Measurements from ENCODE around the gene ARHGAP26.

- no peak for TF ChIP-seq GABPA (IDR thresholded peaks at IDR 0.05 in 1 of 2, conservative IDR thresholded peaks at IDR 0.05 in 1 of 2)
- TF ChIP-seq REST (IDR thresholded peaks at IDR 0.05), result no peak
- TF ChIP-seq FOXA1 (IDR thresholded peaks at IDR 0.05), result no peak
- TF ChIP-seq RAD21 (IDR thresholded peaks at IDR 0.05), result no peak
- no peak for TF ChIP-seq CTCF (IDR thresholded peaks at IDR 0.05; ENCODE audit: low read depth, low read length, missing input control)
- TF ChIP-seq, protein P1, sequence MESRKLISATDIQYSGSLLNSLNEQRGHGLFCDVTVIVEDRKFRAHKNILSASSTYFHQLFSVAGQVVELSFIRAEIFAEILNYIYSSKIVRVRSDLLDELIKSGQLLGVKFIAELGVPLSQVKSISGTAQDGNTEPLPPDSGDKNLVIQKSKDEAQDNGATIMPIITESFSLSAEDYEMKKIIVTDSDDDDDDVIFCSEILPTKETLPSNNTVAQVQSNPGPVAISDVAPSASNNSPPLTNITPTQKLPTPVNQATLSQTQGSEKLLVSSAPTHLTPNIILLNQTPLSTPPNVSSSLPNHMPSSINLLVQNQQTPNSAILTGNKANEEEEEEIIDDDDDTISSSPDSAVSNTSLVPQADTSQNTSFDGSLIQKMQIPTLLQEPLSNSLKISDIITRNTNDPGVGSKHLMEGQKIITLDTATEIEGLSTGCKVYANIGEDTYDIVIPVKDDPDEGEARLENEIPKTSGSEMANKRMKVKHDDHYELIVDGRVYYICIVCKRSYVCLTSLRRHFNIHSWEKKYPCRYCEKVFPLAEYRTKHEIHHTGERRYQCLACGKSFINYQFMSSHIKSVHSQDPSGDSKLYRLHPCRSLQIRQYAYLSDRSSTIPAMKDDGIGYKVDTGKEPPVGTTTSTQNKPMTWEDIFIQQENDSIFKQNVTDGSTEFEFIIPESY (IDR thresholded peaks at IDR 0.05), result no peak
- TF ChIP-seq MAX (IDR thresholded peaks at IDR 0.05), result no peak
- no peak for TF ChIP-seq ATF3 (IDR thresholded peaks at IDR 0.05)
- TF ChIP-seq RXRA (IDR thresholded peaks at IDR 0.05), result no peak
- no peak for TF ChIP-seq EGR1 (IDR thresholded peaks at IDR 0.05; ENCODE audit: low read depth in 2 of 2)
- TF ChIP-seq SP1 (IDR thresholded peaks at IDR 0.05), result no peak
- TF ChIP-seq TAF1 (conservative IDR thresholded peaks at IDR 0.05), result no peak
- no peak for TF ChIP-seq YY1 (IDR thresholded peaks at IDR 0.05)
- no peak for TF ChIP-seq FOXA2 (IDR thresholded peaks at IDR 0.05)
These were observed 58.8 kb downstream of the ARHGAP26 start for GRCh38 chr5:142828797-142829535.

Measured in liver (tissue), 3 donors.